Uterus (tissue), 4 donors: ENCODE results near the gene IL17RD. TPM values are rescaled to one million over a fixed set of nuclear protein-coding genes. Genes with fewer than 3 reads are reported as not detected.

Source experiments
- DNase-seq, 2 donors: peaks; one replicate each; pipeline ENCODE4 v3.0.0-alpha.2; 2019 to 2020
- H3K27ac ChIP-seq, 2 donors: fragments of 200-600 bp; sonication (generic); 1 replicate in 1 of 2; 2 replicates in 1 of 2; pipeline ENCODE4 v1.5.1; 2016 to 2018
- H3K27me3 ChIP-seq, 2 donors: fragments of 200-600 bp; sonication (generic); one replicate each; pipeline ENCODE4 v1.5.1; 2018 to 2019; ENCODE audit warnings: control low read depth in 1 of 2
- H3K36me3 ChIP-seq, 2 donors: fragments of 200-600 bp; sonication (generic); one replicate each; pipeline ENCODE4 v1.5.1; 2019; ENCODE audit warnings: control low read depth in 1 of 2
- H3K4me1 ChIP-seq, 2 donors: fragments of 200-600 bp; sonication (generic); one replicate each; pipeline ENCODE4 v1.5.1; 2018 to 2019; ENCODE audit warnings: control low read depth in 1 of 2
- H3K4me3 ChIP-seq, 2 donors: fragments of 200-600 bp; sonication (generic); 1 replicate in 1 of 2; 2 replicates in 1 of 2; pipeline ENCODE4 v1.5.1; 2018 to 2019; ENCODE audit warnings: mild to moderate bottlenecking in 1 of 2
- H3K9me3 ChIP-seq, 2 donors: fragments of 200-600 bp; sonication (generic); one replicate each; pipeline ENCODE4 v1.5.1; 2019; ENCODE audit warnings: control low read depth in 1 of 2
- POLR2A ChIP-seq, 2 donors: fragments of 450-650 bp; IDR thresholded peaks; one replicate each; pipeline ENCODE4 v1.6.1; 2016; ENCODE audit warnings: antibody characterized with exemption in 2 of 2, mild to moderate bottlenecking in 1 of 2, moderate library complexity in 1 of 2
- intact Hi-C: fragments of 100-400 bp; cut with DNase I; formaldehyde crosslinking; loops from one replicate; pipeline ENCODE4 v1.15.1; 2023; ENCODE audit warnings: low total_unique reads
- total RNA-seq, 4 donors: library from RNA; depleted of rRNA in 3 of 4; stranded (reverse); fragments of >200 nt in 3 of 4; gene quantifications; one replicate each; pipeline versions ENCODE4 v1.1.0 to v1.2.4, GENCODE V29; 2014 to 2023
- TF ChIP-seq, protein P1 (sequence below), 4 experiments: fragments of 200-600 bp in 2 of 4; fragments of 450-650 bp in 2 of 4; sonication (generic) in 2 of 4; IDR thresholded peaks; one replicate each; pipeline ENCODE4 v1.5.1; 2016 to 2019; ENCODE audit warnings: antibody characterized with exemption in 4 of 4, mild to moderate bottlenecking in 2 of 4, moderate library complexity in 1 of 4
- donor health status: DM: yes; HTN: yes; CAD: no.

The IL17RD gene
- total RNA-seq, 4 donors from 2014 or later = 19.0 to 95.9 (median 52.5) TPM

DNA sequence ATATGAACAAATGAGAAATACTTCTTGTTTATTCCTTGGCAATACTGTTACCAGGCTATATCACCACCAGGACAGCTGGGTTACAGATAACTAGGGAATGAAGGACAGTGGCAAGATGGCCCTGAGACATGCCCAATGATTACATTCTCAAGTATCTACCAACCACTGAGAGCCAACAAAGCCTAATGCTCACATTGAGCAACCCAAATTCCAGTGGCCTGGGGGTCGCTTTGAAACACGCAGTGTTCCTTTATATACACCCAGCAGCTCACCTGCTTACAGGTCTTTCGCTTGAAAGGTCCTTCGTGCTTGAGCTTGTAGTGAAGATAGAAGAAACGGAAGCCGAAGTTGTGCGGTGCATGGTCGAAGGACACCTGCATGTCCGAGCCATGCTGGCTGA lies 59.6 kb downstream of the IL17RD start:
- intact Hi-C loops = loop anchor here (10.0 kb wide), 1 partner anchor 59 kb away; the partner anchor contains the start of gene IL17RD
- H3K9me3 ChIP-seq = no peaks in the 10 kb centered on the region

DNA sequence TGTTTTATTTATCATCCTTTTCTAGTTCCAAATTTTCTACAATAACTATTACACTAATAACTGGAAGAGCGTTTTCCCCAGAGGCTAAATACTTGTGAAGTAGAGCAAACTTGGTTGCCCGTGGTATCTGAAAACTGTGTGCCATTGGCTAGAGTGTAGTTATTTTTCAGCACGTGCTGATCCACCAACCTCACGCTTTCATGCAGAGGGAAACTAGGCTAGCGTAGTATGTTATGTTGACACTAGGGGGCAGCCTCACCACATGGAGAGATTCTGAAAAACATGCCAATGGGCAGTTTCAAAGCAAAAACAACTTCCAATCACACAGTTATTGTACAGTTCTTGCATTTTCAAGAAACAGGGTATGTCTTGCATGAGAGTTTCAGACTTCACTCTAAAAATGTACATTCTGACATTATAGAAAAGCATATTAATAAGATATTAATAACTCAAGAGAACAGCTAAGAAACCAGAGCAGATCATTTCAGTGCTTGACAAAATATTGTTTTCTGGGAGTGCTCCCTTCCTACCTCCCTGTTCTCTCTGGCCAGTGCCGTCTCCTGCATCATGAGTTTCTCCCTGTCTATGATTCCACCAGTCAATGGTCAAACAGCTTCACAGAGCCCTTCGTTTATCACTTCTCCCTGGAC lies 65.0 kb downstream of the IL17RD start:
- DNase-seq = peak; percentile 72 to 83
- Histone ChIP-seq H3K27ac (peak overlapping the region; percentile 29 to 36), H3K4me3 (no peak overlapping the region), H3K4me1 (no peaks in the 10 kb centered on the region), H3K9me3 (no peaks in the 10 kb centered on the region), H3K27me3 (no peaks in the 10 kb centered on the region), H3K36me3 (no peaks in the 10 kb centered on the region)
- intact Hi-C loops = loop anchor here (10.0 kb wide), 1 partner anchor 65 kb away; the partner anchor contains the start of gene IL17RD
- TF ChIP-seq POLR2A (IDR thresholded peaks at IDR 0.05) = no peak
- TF ChIP-seq, protein P1, sequence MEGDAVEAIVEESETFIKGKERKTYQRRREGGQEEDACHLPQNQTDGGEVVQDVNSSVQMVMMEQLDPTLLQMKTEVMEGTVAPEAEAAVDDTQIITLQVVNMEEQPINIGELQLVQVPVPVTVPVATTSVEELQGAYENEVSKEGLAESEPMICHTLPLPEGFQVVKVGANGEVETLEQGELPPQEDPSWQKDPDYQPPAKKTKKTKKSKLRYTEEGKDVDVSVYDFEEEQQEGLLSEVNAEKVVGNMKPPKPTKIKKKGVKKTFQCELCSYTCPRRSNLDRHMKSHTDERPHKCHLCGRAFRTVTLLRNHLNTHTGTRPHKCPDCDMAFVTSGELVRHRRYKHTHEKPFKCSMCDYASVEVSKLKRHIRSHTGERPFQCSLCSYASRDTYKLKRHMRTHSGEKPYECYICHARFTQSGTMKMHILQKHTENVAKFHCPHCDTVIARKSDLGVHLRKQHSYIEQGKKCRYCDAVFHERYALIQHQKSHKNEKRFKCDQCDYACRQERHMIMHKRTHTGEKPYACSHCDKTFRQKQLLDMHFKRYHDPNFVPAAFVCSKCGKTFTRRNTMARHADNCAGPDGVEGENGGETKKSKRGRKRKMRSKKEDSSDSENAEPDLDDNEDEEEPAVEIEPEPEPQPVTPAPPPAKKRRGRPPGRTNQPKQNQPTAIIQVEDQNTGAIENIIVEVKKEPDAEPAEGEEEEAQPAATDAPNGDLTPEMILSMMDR (IDR thresholded peaks at IDR 0.05) = peak; percentile 84 to 93 (median 90)

More for the DNA sequence above, 59.6 kb downstream of the IL17RD start:
- H3K4me3 ChIP-seq = no peak overlapping the region
- H3K27ac ChIP-seq = no peak overlapping the region
- no peaks in the 10 kb centered on the region for H3K4me1 ChIP-seq
- no peak for DNase-seq
- TF ChIP-seq POLR2A (IDR thresholded peaks at IDR 0.05) = no peak
- TF ChIP-seq, protein P1 (IDR thresholded peaks at IDR 0.05) = no peak
- no peaks in the 10 kb centered on the region for H3K36me3 ChIP-seq
- H3K27me3 ChIP-seq = no peaks in the 10 kb centered on the region

DNA sequence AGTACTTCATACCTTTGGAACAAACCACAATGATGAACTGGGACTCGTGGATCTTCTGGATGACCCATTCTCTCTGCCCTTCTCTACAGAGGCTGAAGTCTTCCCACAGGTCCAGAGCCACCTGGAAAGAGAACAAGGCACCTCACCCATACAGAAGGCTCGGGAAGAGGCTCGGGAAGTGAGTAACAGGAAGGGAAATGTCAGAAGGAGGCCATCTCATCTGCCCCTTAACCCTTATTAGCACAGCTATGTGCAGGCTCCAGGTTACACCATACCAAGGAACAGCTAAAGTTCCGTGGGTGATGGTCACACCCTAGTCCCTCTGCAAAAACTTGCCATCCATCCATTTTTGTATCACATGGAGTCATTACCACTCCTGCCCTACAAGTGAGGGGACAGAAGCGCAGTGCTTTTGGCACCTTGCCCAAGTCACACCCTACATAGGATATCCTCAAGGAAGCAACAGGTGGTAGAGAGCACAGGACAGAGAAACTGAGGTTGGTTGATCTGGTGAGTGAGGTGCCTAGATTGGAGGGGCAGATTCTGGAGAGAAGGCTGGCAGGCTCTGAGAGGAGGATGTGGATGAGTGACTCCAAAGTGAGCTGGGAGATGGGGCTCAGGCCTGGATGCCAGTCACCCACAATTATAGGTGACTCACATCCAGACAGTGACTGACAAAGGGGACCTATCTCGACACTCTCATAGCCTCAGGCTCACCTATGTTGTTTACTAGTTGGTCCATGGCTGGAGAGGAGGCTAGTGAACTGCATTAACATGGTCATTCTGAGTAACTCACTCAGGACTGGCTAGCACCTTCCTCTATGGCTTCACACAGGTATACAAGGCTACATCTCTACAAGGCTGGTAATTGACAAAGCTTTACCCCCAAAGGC lies 66.5 kb downstream of the IL17RD start:
- Histone ChIP-seq H3K27me3 (no peaks in the 10 kb centered on the region), H3K36me3 (no peaks in the 10 kb centered on the region), H3K9me3 (no peaks in the 10 kb centered on the region), H3K4me1 (no peaks in the 10 kb centered on the region), H3K27ac (no peak overlapping the region), H3K4me3 (no peak overlapping the region)
- TF ChIP-seq, protein P1 (IDR thresholded peaks at IDR 0.05) = no peak
- TF ChIP-seq POLR2A (IDR thresholded peaks at IDR 0.05) = no peak
- intact Hi-C loops = loop anchor here (5.0 kb wide), 1 partner anchor 124 kb away; no protein-coding TSS in a partner anchor
- no peak for DNase-seq

DNA sequence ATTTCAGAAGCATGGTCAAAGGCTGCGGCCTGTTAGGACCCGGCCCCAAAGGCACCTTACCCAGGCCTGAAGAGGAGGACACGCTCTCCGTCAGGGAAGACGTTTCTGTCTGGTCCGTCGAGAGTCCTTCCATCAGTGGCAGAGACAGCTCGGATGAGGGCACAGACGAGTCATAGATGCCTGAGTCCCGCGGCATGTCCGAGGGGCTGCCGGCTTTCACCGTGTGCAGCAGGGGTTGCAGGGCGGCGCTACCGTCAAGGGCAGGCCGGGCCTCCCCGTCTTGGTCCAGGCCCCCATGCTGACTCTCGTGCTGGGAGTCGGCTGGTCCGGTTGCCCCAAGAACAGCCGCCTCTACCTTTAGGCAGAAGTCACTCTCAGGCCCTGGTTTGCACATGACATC lies 67.6 kb downstream of the IL17RD start:
- no peaks in the 10 kb centered on the region for H3K4me1 ChIP-seq
- intact Hi-C loops = loop anchor here (5.0 kb wide), 1 partner anchor 125 kb away; no protein-coding TSS in a partner anchor
- no peak for DNase-seq
- no peaks in the 10 kb centered on the region for H3K9me3 ChIP-seq
- H3K27ac ChIP-seq = no peak overlapping the region
- no peak overlapping the region for H3K4me3 ChIP-seq
- TF ChIP-seq POLR2A (IDR thresholded peaks at IDR 0.05) = no peak
- TF ChIP-seq, protein P1 (IDR thresholded peaks at IDR 0.05) = no peak
- no peaks in the 10 kb centered on the region for H3K27me3 ChIP-seq
- no peaks in the 10 kb centered on the region for H3K36me3 ChIP-seq
